Measurements from ENCODE around the gene PWWP2B. TPM values are rescaled to one million over a fixed set of nuclear protein-coding genes. Genes with fewer than 3 reads are reported as not detected.

The PWWP2B gene
- total and polyA plus RNA-seq, 2 donors (not counting 3 experiments of a cell fraction or from before 2014, with no cell fraction given), result 4.6 to 11.8 TPM

- POLR2A ChIA-PET, result no interaction called here
- TF ChIP-seq POLR2AphosphoS5 (IDR thresholded peaks at IDR 0.05; ENCODE audit: insufficient read depth, low read depth, low read length), result no peak
- TF ChIP-seq POLR2A (IDR thresholded peaks at IDR 0.05; ENCODE audit: low read depth, low read length), result no peak
- intact Hi-C loops (cut with micrococcal nuclease), result no loop called here
- no peak overlapping the region for H3K9ac ChIP-seq (replicated peaks; ENCODE audit: extremely low read depth, insufficient read depth, low read length)
- H3K4me3 ChIP-seq (replicated peaks in 1 of 3; ENCODE audit: insufficient read depth in 1 of 3, low read depth in 1 of 3, low read length in 3 of 3), result no peak overlapping the region
- H4K20me1 ChIP-seq (replicated peaks; ENCODE audit: control insufficient read depth, extremely low read depth, insufficient read depth, low read length), result no peaks in the 10 kb centered on the region
- H3K36me3 ChIP-seq (ENCODE audit: control insufficient read depth in 2 of 2, extremely low read depth in 1 of 2, insufficient read depth in 2 of 2, low read length in 2 of 2), result no peaks in the 10 kb centered on the region
- no peak overlapping the region for H3K27ac ChIP-seq (ENCODE audit: insufficient read depth, low read depth, low read length)
- H3K4me2 ChIP-seq (ENCODE audit: insufficient read depth, low read length), result no peak overlapping the region
- BruUV-seq (replicated peaks), result no TSS peak
- DNase-seq (ENCODE audit: low read depth, low spot score), result no peak
- CTCF ChIA-PET, result interaction anchor here (1.1 kb wide), 1 partner anchor 94 kb away, joined by 3 read pairs; no protein-coding TSS in a partner anchor
- H2AFZ ChIP-seq (ENCODE audit: low read depth, low read length), result no peak overlapping the region
- H3K4me1 ChIP-seq (ENCODE audit: control insufficient read depth, extremely low read depth, insufficient read depth, low read length), result no peaks in the 10 kb centered on the region
- peaks cover 0 to 2% of the 10 kb centered on the region in 2 experiments for H3K27me3 ChIP-seq (ENCODE audit: control insufficient read depth in 2 of 2, insufficient read depth in 2 of 2, low read length in 2 of 2)
- H3K9me1 ChIP-seq (replicated peaks; ENCODE audit: control insufficient read depth, extremely low read depth, insufficient read depth, low read length), result no peaks in the 10 kb centered on the region
- no peaks in the 10 kb centered on the region for H3K9me3 ChIP-seq (replicated peaks; ENCODE audit: control insufficient read depth, insufficient read depth, low read length)
- no peaks in the 10 kb centered on the region for H3K79me2 ChIP-seq (ENCODE audit: control insufficient read depth, insufficient read depth, low read length)
- no peak for FAIRE-seq
- dilution Hi-C loops (cut with MboI; ENCODE audit: extremely low pct_ligation_motif_present, low sequenced_read_pairs), result no loop called here
These were observed 14.6 kb upstream of the PWWP2B start for GRCh38 chr10:132382231-132382922.

- Histone ChIP-seq H3K36me3 (ENCODE audit: control insufficient read depth in 2 of 2, extremely low read depth in 1 of 2, insufficient read depth in 2 of 2, low read length in 2 of 2) (no peaks in the 10 kb centered on the region), H3K4me3 (replicated peaks in 1 of 3; ENCODE audit: insufficient read depth in 1 of 3, low read depth in 1 of 3, low read length in 3 of 3) (no peak overlapping the region), H3K4me1 (ENCODE audit: control insufficient read depth, extremely low read depth, insufficient read depth, low read length) (no peaks in the 10 kb centered on the region), H3K9me3 (replicated peaks; ENCODE audit: control insufficient read depth, insufficient read depth, low read length) (no peaks in the 10 kb centered on the region), H2AFZ (ENCODE audit: low read depth, low read length) (no peak overlapping the region), H4K20me1 (replicated peaks; ENCODE audit: control insufficient read depth, extremely low read depth, insufficient read depth, low read length) (no peaks in the 10 kb centered on the region), H3K27ac (ENCODE audit: insufficient read depth, low read depth, low read length) (no peak overlapping the region), H3K4me2 (ENCODE audit: insufficient read depth, low read length) (no peak overlapping the region), H3K27me3 (ENCODE audit: control insufficient read depth in 2 of 2, insufficient read depth in 2 of 2, low read length in 2 of 2) (peaks cover 0 to 2% of the 10 kb centered on the region in 2 experiments), H3K9me1 (replicated peaks; ENCODE audit: control insufficient read depth, extremely low read depth, insufficient read depth, low read length) (no peaks in the 10 kb centered on the region), H3K9ac (replicated peaks; ENCODE audit: extremely low read depth, insufficient read depth, low read length) (no peak overlapping the region), H3K79me2 (ENCODE audit: control insufficient read depth, insufficient read depth, low read length) (no peaks in the 10 kb centered on the region)
- DNase-seq (ENCODE audit: low read depth, low spot score) (no peak), FAIRE-seq (no peak)
- BruUV-seq (replicated peaks), result no TSS peak
- CTCF ChIA-PET, result no interaction called here
- dilution Hi-C loops (cut with MboI; ENCODE audit: extremely low pct_ligation_motif_present, low sequenced_read_pairs), result no loop called here
- TF ChIP-seq GATA2 (IDR thresholded peaks at IDR 0.05; ENCODE audit: insufficient read depth, insufficient read length, low read depth, low read length) (no peak), MYC (IDR thresholded peaks at IDR 0.05; ENCODE audit: low read depth, low read length) (no peak), FOS (IDR thresholded peaks at IDR 0.05; ENCODE audit: borderline replicate concordance, insufficient read depth, low read length) (no peak), POLR2A (IDR thresholded peaks at IDR 0.05; ENCODE audit: low read depth, low read length) (no peak), POLR2AphosphoS5 (IDR thresholded peaks at IDR 0.05; ENCODE audit: insufficient read depth, low read depth, low read length) (no peak), MAX (IDR thresholded peaks at IDR 0.05; ENCODE audit: insufficient read depth, insufficient read length) (no peak), CTCF (IDR thresholded peaks at IDR 0.05; ENCODE audit: extremely low read depth in 1 of 2, insufficient read depth in 1 of 2, low read depth in 1 of 2, low read length in 2 of 2) (no peak), JUN (IDR thresholded peaks at IDR 0.05; ENCODE audit: borderline replicate concordance, insufficient read depth, insufficient read length, low read depth) (no peak), EZH2 (IDR thresholded peaks at IDR 0.05; ENCODE audit: borderline replicate concordance, low read depth, low read length, severe bottlenecking) (no peak)
- POLR2A ChIA-PET, result no interaction called here
- intact Hi-C loops (cut with micrococcal nuclease), result no loop called here
These were observed 13.9 kb upstream of the PWWP2B start for GRCh38 chr10:132383101-132383500.
